Measurements from ENCODE around the gene GRM5. TPM values are rescaled to one million over a fixed set of nuclear protein-coding genes. Genes with fewer than 3 reads are reported as not detected.

Gene GRM5
- total RNA-seq, 2 donors from 2014 or later = 1.4 to 8.6 TPM

- H3K36me3 ChIP-seq = no peaks in the 10 kb centered on the region
- no peak overlapping the region for H3K4me3 ChIP-seq
- no peaks in the 10 kb centered on the region for H3K4me1 ChIP-seq (ENCODE audit: control insufficient read depth in 1 of 2, low read depth in 2 of 2)
- no peak for ATAC-seq (ENCODE audit: insufficient number of reproducible peaks, low FRiP score, low read depth)
- H3K27ac ChIP-seq = no peak overlapping the region
- H3K9me3 ChIP-seq = no peaks in the 10 kb centered on the region
- no peaks in the 10 kb centered on the region for H3K27me3 ChIP-seq (replicated peaks; ENCODE audit: insufficient read depth)
- DNase-seq (ENCODE audit: low spot score) = no peak
- TF ChIP-seq CTCF (IDR thresholded peaks at IDR 0.05) = no peak
Observed at GRCh38 chr11:88644724-88645123, 421.1 kb downstream of the GRM5 start.

GRCh38 chr11:88632163-88632562, 433.6 kb downstream of the GRM5 start:
- Histone ChIP-seq H3K36me3 (no peaks in the 10 kb centered on the region), H3K4me3 (no peak overlapping the region), H3K9me3 (no peaks in the 10 kb centered on the region), H3K27ac (no peak overlapping the region), H3K27me3 (replicated peaks; ENCODE audit: insufficient read depth) (no peaks in the 10 kb centered on the region), H3K4me1 (ENCODE audit: control insufficient read depth in 1 of 2, low read depth in 2 of 2) (no peaks in the 10 kb centered on the region)
- no peak for DNase-seq (ENCODE audit: low spot score)
- no peak for TF ChIP-seq CTCF (IDR thresholded peaks at IDR 0.05)
- no peak for ATAC-seq (ENCODE audit: insufficient number of reproducible peaks, low FRiP score, low read depth)

DNA sequence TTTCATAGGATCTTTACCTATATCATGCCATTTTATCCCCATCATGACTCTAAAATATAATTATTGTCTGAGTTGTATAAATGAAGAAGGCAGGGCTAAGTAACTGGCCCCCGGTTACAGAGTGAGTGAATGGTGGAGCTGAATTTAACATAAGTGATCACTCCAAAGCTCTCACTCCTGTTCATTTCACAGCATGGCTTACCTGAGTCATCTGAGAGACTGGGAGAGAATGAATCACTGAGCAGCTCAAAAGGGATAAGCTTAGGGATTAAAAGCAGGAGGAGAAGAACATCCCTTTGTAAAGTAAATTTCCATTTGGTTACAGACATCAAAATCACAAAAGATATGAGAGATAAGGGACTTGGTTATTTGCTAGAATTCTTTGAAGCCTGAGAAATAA, 434.3 kb downstream of the GRM5 start:
- Histone ChIP-seq H3K4me3 (no peak overlapping the region), H3K4me1 (ENCODE audit: control insufficient read depth in 1 of 2, low read depth in 2 of 2) (no peaks in the 10 kb centered on the region), H3K27ac (no peak overlapping the region), H3K9me3 (no peaks in the 10 kb centered on the region), H3K27me3 (replicated peaks; ENCODE audit: insufficient read depth) (no peaks in the 10 kb centered on the region), H3K36me3 (no peaks in the 10 kb centered on the region)
- DNase-seq (ENCODE audit: low spot score) (no peak), ATAC-seq (ENCODE audit: insufficient number of reproducible peaks, low FRiP score, low read depth) (no peak)
- no peak for TF ChIP-seq CTCF (IDR thresholded peaks at IDR 0.05)

GRCh38 chr11:88629496-88629895, 436.3 kb downstream of the GRM5 start:
- H3K36me3 ChIP-seq = no peaks in the 10 kb centered on the region
- no peak for ATAC-seq (ENCODE audit: insufficient number of reproducible peaks, low FRiP score, low read depth)
- no peak for TF ChIP-seq CTCF (IDR thresholded peaks at IDR 0.05)
- no peaks in the 10 kb centered on the region for H3K4me1 ChIP-seq (ENCODE audit: control insufficient read depth in 1 of 2, low read depth in 2 of 2)
- no peak for DNase-seq (ENCODE audit: low spot score)
- no peak overlapping the region for H3K4me3 ChIP-seq
- no peaks in the 10 kb centered on the region for H3K27me3 ChIP-seq (replicated peaks; ENCODE audit: insufficient read depth)
- no peak overlapping the region for H3K27ac ChIP-seq
- H3K9me3 ChIP-seq = no peaks in the 10 kb centered on the region

DNA sequence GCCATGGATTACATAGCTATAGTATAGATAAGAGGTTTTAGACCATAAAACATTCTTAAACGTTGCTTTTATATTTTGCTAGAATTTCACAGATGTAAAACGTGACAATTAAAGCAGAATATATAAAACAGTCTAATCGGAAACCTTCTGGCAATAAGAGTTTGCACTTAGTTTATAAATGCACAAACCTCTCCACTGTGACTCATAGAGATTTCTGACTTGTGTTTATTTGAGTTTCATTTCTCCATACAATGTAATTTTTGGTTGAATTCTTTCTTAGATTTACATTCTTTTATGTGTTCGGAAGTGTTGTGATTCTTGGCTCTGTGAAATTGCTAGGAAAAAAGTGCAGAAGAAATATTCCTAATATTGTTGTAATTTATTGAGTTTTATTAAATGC, 439.6 kb downstream of the GRM5 start:
- DNase-seq (ENCODE audit: low spot score) (no peak), ATAC-seq (ENCODE audit: insufficient number of reproducible peaks, low FRiP score, low read depth) (no peak)
- no peak for TF ChIP-seq CTCF (IDR thresholded peaks at IDR 0.05)
- Histone ChIP-seq H3K36me3 (no peaks in the 10 kb centered on the region), H3K27ac (no peak overlapping the region), H3K27me3 (replicated peaks; ENCODE audit: insufficient read depth) (no peaks in the 10 kb centered on the region), H3K4me1 (ENCODE audit: control insufficient read depth in 1 of 2, low read depth in 2 of 2) (no peaks in the 10 kb centered on the region), H3K9me3 (no peaks in the 10 kb centered on the region), H3K4me3 (no peak overlapping the region)

Measured in thoracic aorta (tissue), 2 donors.